Heart right ventricle (tissue), 16 donors: ENCODE results near the gene GPC3. TPM values are rescaled to one million over a fixed set of nuclear protein-coding genes. Genes with fewer than 3 reads are reported as not detected.

ENCODE experiments used
- ATAC-seq, 8 donors: fragments of 200-7000 bp; cut with Tn5 transposase; one replicate each; pipeline ENCODE4 v1.9.1; 2020; ENCODE audit warnings: mild to moderate bottlenecking in 8 of 8, moderate library complexity in 8 of 8, moderate number of reproducible peaks in 1 of 8
- DNase-seq, 2 donors: peaks; one replicate each; pipeline ENCODE4 v3.0.0-alpha.2; 2020
- H3K27ac ChIP-seq, 10 donors: fragments of 200-600 bp; sonication (generic) in 2 of 10; one replicate each; pipeline versions ENCODE4 v1.5.0 to v1.8.0; 2020 to 2022; ENCODE audit warnings: mild to moderate bottlenecking in 3 of 10
- H3K27me3 ChIP-seq, 7 donors: fragments of 200-600 bp; one replicate each; pipeline ENCODE4 v1.8.0; 2021 to 2022; ENCODE audit warnings: mild to moderate bottlenecking in 2 of 7
- H3K36me3 ChIP-seq, 9 donors: fragments of 200-600 bp; sonication (generic) in 1 of 9; one replicate each; pipeline versions ENCODE4 v1.5.0 to v1.8.0; 2020 to 2022; ENCODE audit warnings: mild to moderate bottlenecking in 2 of 9
- H3K4me1 ChIP-seq, 9 donors: fragments of 200-600 bp; sonication (generic) in 1 of 9; one replicate each; pipeline versions ENCODE4 v1.5.0 to v1.8.0; 2020 to 2022; ENCODE audit warnings: mild to moderate bottlenecking in 4 of 9
- H3K4me3 ChIP-seq, 10 donors: fragments of 200-600 bp; sonication (generic) in 2 of 10; one replicate each; pipeline versions ENCODE4 v1.5.0 to v1.8.0; 2020 to 2022; ENCODE audit warnings: mild to moderate bottlenecking in 7 of 10, moderate library complexity in 2 of 10
- H3K9me3 ChIP-seq, 11 donors: fragments of 200-600 bp in 10 of 11; sonication (generic) in 2 of 11; one replicate each; pipeline versions ENCODE4 v1.5.0 to v1.8.0; 2013 to 2022; ENCODE audit warnings: mild to moderate bottlenecking in 2 of 11, control low read depth in 1 of 11, moderate library complexity in 1 of 11
- CTCF ChIP-seq, 9 donors: fragments of 200-600 bp; sonication (generic) in 2 of 9; IDR thresholded peaks; one replicate each; pipeline versions ENCODE4 v1.5.0 to v1.8.0; 2021 to 2022; ENCODE audit warnings: antibody characterized with exemption in 9 of 9, mild to moderate bottlenecking in 5 of 9, moderate library complexity in 1 of 9
- WGBS, 2 donors: extraction: QIAGEN DNeasy Blood & Tissue Kit; methylation state at CpG; one replicate each; pipeline ENCODE4 v1.1.7; 2013; ENCODE audit warnings: inconsistent platforms in 1 of 2; 5-methylcytosine and 5-hydroxymethylcytosine counted together
- intact Hi-C, 10 donors: fragments of 100-400 bp; cut with DNase I; formaldehyde crosslinking; loops; one replicate each; pipeline versions ENCODE4 v1.11.1 to v1.14.2; 2022
- polyA plus RNA-seq, 2 donors: library from polyadenylated mRNA; stranded (reverse); fragments of 200-250 nt; gene quantifications; one replicate each; pipeline ENCODE4 v1.2.3, GENCODE V29; 2013
- total RNA-seq, 10 donors: library from RNA; stranded (reverse); fragmentation: NEBNext Ultra II Directional in 3 of 10; extraction: Animal tissue kit (Norgen Biotek cat#: 25700) in 3 of 10; gene quantifications; one replicate each; pipeline versions ENCODE4 v1.2.1 to v1.2.4, GENCODE V29; 2021 to 2023
- donor health status: Arrhythmogenic right ventricular cardiomyopathy.
- donor health status: ischemic (EF 13 %, LVEDD 7.1; RV severe dilation, severe dysfunction).
- donor health status: healthy with polysubstance abuse.
- donor health status: DM: no; HTN: yes; CAD: no.
- donor health status: DM: no; HTN: no; CAD: no.
- donor health status: ischemic (EF 25% LVEDD 6.9; RV normal size, moderate dysfunction).
- donor health status: ischemic (EF 25% LVEDD 5.7; RV mildly dilated, moderate dysfunction).
- donor health status: healthy.
- donor health status: DM: yes; HTN: yes; CAD: no.
- donor health status: Ischemic cardiomyopathy.
- donor health status: ischemic (EF 35%, LVEDD 5.7; RV mildly dilated, moderate dysfunction).
- donor health status: nonischemic (EF 11% LVEDD 7.7; RV severe dilation, severe dysfunction).
- donor health status: DM: yes; HTN: yes; CAD: no.
- donor health status: PGD.
- donor health status: ischemic (EF 29% LVEDD 5.4; RV normal size, mild dysfunction).
- donor health status: nonischemic (EF 23%, LVEDD 6.1; RV moderate dilation, normal function).

Gene GPC3
- total and polyA plus RNA-seq, 12 donors = 0.66 to 5.6 (median 3.4) TPM

- TF ChIP-seq CTCF (IDR thresholded peaks at IDR 0.05) = no peak
- ATAC-seq (no peak), DNase-seq (no peak)
- H3K27ac ChIP-seq = no peak overlapping the region
- peaks cover 0 to 7% (median 0%) of the 10 kb centered on the region in 7 donors for H3K27me3 ChIP-seq
- no peak overlapping the region for H3K4me3 ChIP-seq
- no peaks in the 10 kb centered on the region for H3K36me3 ChIP-seq
- no peaks in the 10 kb centered on the region for H3K9me3 ChIP-seq
- 97 to 99% methylated on average over 7 of the region's 7 CpGs for WGBS, 2 donors
- no peaks in the 10 kb centered on the region for H3K4me1 ChIP-seq
- intact Hi-C loops = no loop called here
Measured at GRCh38 chrX:133523526-133523925, 461.9 kb downstream of the GPC3 start.

- Histone ChIP-seq H3K36me3 (no peaks in the 10 kb centered on the region), H3K4me3 (no peak overlapping the region), H3K9me3 (peaks cover 0 to 3% (median 0%) of the 10 kb centered on the region in 11 donors), H3K4me1 (no peaks in the 10 kb centered on the region), H3K27ac (no peak overlapping the region), H3K27me3 (peaks cover 0 to 7% (median 0%) of the 10 kb centered on the region in 7 donors)
- ATAC-seq (peak in 1 of 8 donors; percentile 29), DNase-seq (no peak)
- 46 to 53% methylated on average over 5 of the region's 5 CpGs for WGBS, 2 donors
- intact Hi-C loops = no loop called here
- TF ChIP-seq CTCF (IDR thresholded peaks at IDR 0.05) = no peak
Measured at GRCh38 chrX:133523081-133523487, 462.3 kb downstream of the GPC3 start.

- WGBS, 2 donors = 77 to 85% methylated on average over 3 of the region's 3 CpGs
- no peak overlapping the region for H3K4me3 ChIP-seq
- H3K36me3 ChIP-seq = no peaks in the 10 kb centered on the region
- intact Hi-C loops = no loop called here
- no peak for TF ChIP-seq CTCF (IDR thresholded peaks at IDR 0.05)
- peaks cover 0 to 6% (median 0%) of the 10 kb centered on the region in 11 donors for H3K9me3 ChIP-seq
- no peak for DNase-seq
- ATAC-seq = no peak
- no peaks in the 10 kb centered on the region for H3K4me1 ChIP-seq
- no peak overlapping the region for H3K27ac ChIP-seq
- H3K27me3 ChIP-seq = peaks cover 0 to 7% (median 0%) of the 10 kb centered on the region in 7 donors
Measured at GRCh38 chrX:133516686-133517085, 468.7 kb downstream of the GPC3 start.

GRCh38 chrX:133514486-133514885 lies 470.9 kb downstream of the GPC3 start:
- DNase-seq = no peak
- TF ChIP-seq CTCF (IDR thresholded peaks at IDR 0.05) = no peak
- Histone ChIP-seq H3K4me3 (no peak overlapping the region), H3K36me3 (no peaks in the 10 kb centered on the region), H3K4me1 (no peaks in the 10 kb centered on the region), H3K27me3 (no peaks in the 10 kb centered on the region), H3K27ac (no peak overlapping the region), H3K9me3 (peaks cover 0 to 6% (median 0%) of the 10 kb centered on the region in 11 donors)
- intact Hi-C loops = no loop called here
- WGBS, 2 donors = 100% methylated on average over 1 of the region's 1 CpG
- ATAC-seq = no peak
